Neural crest cell (in vitro differentiated cells): ENCODE data around the gene IFT25. TPM values are rescaled to one million over a fixed set of nuclear protein-coding genes. Genes with fewer than 3 reads are reported as not detected.

Experiments
- DNase-seq: peaks from one replicate; pipeline ENCODE4 v3.0.0; 2021; ENCODE audit warnings: low read depth, mixed read lengths, low spot score
- H3K27ac Mint-ChIP-seq: one replicate; pipeline ENCODE4 v1.8.0; 2021; ENCODE audit warnings: mild to moderate bottlenecking, mixed read lengths; ENCODE audit not compliant: unreplicated experiment
- H3K27me3 Mint-ChIP-seq: 2 replicates; pipeline ENCODE4 v1.8.0; 2021; ENCODE audit warnings: low read depth, mild to moderate bottlenecking, mixed read lengths
- H3K36me3 Mint-ChIP-seq: 2 replicates; pipeline ENCODE4 v1.8.0; 2021; ENCODE audit warnings: low read depth, mild to moderate bottlenecking, mixed read lengths
- H3K4me1 Mint-ChIP-seq: 2 replicates; pipeline ENCODE4 v1.8.0; 2021; ENCODE audit warnings: mixed read lengths
- H3K4me3 Mint-ChIP-seq: one replicate; pipeline ENCODE4 v1.8.0; 2021; ENCODE audit warnings: mild to moderate bottlenecking, mixed read lengths
- H3K9me3 Mint-ChIP-seq: 2 replicates; pipeline ENCODE4 v1.8.0; 2021; ENCODE audit warnings: mixed read lengths
- CTCF ChIP-seq: fragments of 200-600 bp; sonication (generic); conservative IDR thresholded peaks from 2 replicates; pipeline ENCODE4 v1.5.0; 2021; ENCODE audit warnings: antibody characterized with exemption, mild to moderate bottlenecking
- total RNA-seq: library from RNA; stranded (reverse); gene quantifications from 2 replicates; pipeline ENCODE4 v1.2.1, GENCODE V29; 2021

Gene IFT25
- total RNA-seq, 1 donor from 2014 or later = 41.1 TPM

GRCh38 chr1:53930932-53931331, 14.6 kb downstream of the IFT25 start:
- Mint-ChIP-seq H3K4me1 (no peaks in the 10 kb centered on the region), H3K27ac (no peak overlapping the region)
- no peak for TF ChIP-seq CTCF

GRCh38 chr1:53929246-53929960, 16.1 kb downstream of the IFT25 start:
- Mint-ChIP-seq H3K27me3 (no peaks in the 10 kb centered on the region), H3K27ac (peak overlapping the region; percentile 73), H3K4me3 (no peak overlapping the region), H3K9me3 (peaks cover 3% of the 10 kb centered on the region), H3K4me1 (no peaks in the 10 kb centered on the region), H3K36me3 (peaks cover 31% of the 10 kb centered on the region)
- no peak for DNase-seq
- TF ChIP-seq CTCF = no peak

More at GRCh38 chr1:53930932-53931331, 14.6 kb downstream of the IFT25 start:
- Mint-ChIP-seq H3K9me3 (peaks cover 6% of the 10 kb centered on the region), H3K27me3 (no peaks in the 10 kb centered on the region), H3K4me3 (no peak overlapping the region), H3K36me3 (peaks cover 39% of the 10 kb centered on the region)
- DNase-seq = no peak

- TF ChIP-seq CTCF = no peak
- Mint-ChIP-seq H3K4me3 (no peak overlapping the region), H3K36me3 (peaks cover 15% of the 10 kb centered on the region), H3K27ac (no peak overlapping the region), H3K4me1 (no peaks in the 10 kb centered on the region), H3K9me3 (no peaks in the 10 kb centered on the region), H3K27me3 (no peaks in the 10 kb centered on the region)
- no peak for DNase-seq
These were observed 18.1 kb downstream of the IFT25 start for GRCh38 chr1:53927376-53927881.

- Mint-ChIP-seq H3K4me3 (no peak overlapping the region), H3K4me1 (no peaks in the 10 kb centered on the region), H3K27me3 (no peaks in the 10 kb centered on the region), H3K9me3 (no peaks in the 10 kb centered on the region), H3K27ac (no peak overlapping the region), H3K36me3 (peaks cover 15% of the 10 kb centered on the region)
- DNase-seq = no peak
- no peak for TF ChIP-seq CTCF
These were observed 25.8 kb downstream of the IFT25 start for GRCh38 chr1:53919675-53920066.

- Mint-ChIP-seq H3K4me1 (no peaks in the 10 kb centered on the region), H3K9me3 (no peaks in the 10 kb centered on the region), H3K36me3 (peaks cover 15% of the 10 kb centered on the region), H3K27ac (no peak overlapping the region), H3K4me3 (no peak overlapping the region), H3K27me3 (no peaks in the 10 kb centered on the region)
- no peak for DNase-seq
- no peak for TF ChIP-seq CTCF
These were observed 27.2 kb downstream of the IFT25 start for GRCh38 chr1:53918343-53918742.
